B cell (primary cell): ENCODE results near the gene EFNB3. TPM values are rescaled to one million over a fixed set of nuclear protein-coding genes. Genes with fewer than 3 reads are reported as not detected.

ENCODE experiments used
- ATAC-seq: fragments of 200-7000 bp; cut with Tn5 transposase; one replicate; pipeline ENCODE4 v1.10.0; 2021; ENCODE audit warnings: low read depth, mild to moderate bottlenecking, moderate number of reproducible peaks, moderate library complexity
- CTCF ChIA-PET: fragments of 350-600 bp; sonication (Branson Sonifier 250); formaldehyde crosslinking; loops from one replicate; lab custom pipeline; 2021; ENCODE audit warnings: antibody characterized with exemption, inconsistent platforms; lab: Charles Lee
- POLR2A ChIA-PET: fragments of 350-600 bp; sonication (Branson Sonifier 250); formaldehyde crosslinking; loops from one replicate; lab custom pipeline; 2021; ENCODE audit warnings: antibody characterized with exemption; lab: Charles Lee
- DNase-seq: peaks from one replicate; pipeline ENCODE4 v3.0.0; 2013
- H2AFZ ChIP-seq: 2 replicates; pipeline ENCODE4 v1.6.1; 2012; ENCODE audit warnings: mild to moderate bottlenecking, low read depth, low read length; ENCODE audit not compliant: insufficient read depth, poor library complexity, severe bottlenecking
- H3K27ac ChIP-seq, 2 donors: 1 replicate in 1 of 2; 2 replicates in 1 of 2; pipeline ENCODE4 v1.5.1; 2012 to 2013; ENCODE audit warnings: low read length in 2 of 2, mild to moderate bottlenecking in 2 of 2, moderate library complexity in 1 of 2
- H3K27me3 ChIP-seq, 4 experiments: fragments of 200-600 bp in 1 of 4; sonication (generic) in 1 of 4; replicated peaks in 1 of 4; 1 replicate in 2 of 4; 2 replicates in 2 of 4; pipeline versions ENCODE4 v1.6.1 to v1.7.0; 2013 to 2016; ENCODE audit warnings: low read length in 3 of 4, mild to moderate bottlenecking in 2 of 4, mixed read lengths in 1 of 4, moderate library complexity in 1 of 4; ENCODE audit not compliant: insufficient read depth in 4 of 4, control insufficient read depth in 3 of 4; ENCODE audit errors: control extremely low read depth in 1 of 4
- H3K36me3 ChIP-seq, 2 experiments: replicated peaks in 1 of 2; 1 replicate in 1 of 2; 2 replicates in 1 of 2; pipeline versions ENCODE4 v1.6.1 to v1.7.1; 2013; ENCODE audit warnings: low read length in 1 of 2; ENCODE audit not compliant: insufficient read depth in 2 of 2, control insufficient read depth in 1 of 2; ENCODE audit errors: control extremely low read depth in 1 of 2, extremely low read depth in 1 of 2
- H3K4me1 ChIP-seq, 2 donors: fragments of 200-600 bp in 1 of 2; sonication (generic) in 1 of 2; 1 replicate in 1 of 2; 2 replicates in 1 of 2; pipeline versions ENCODE4 v1.5.1 to v1.6.1; 2013 to 2017; ENCODE audit warnings: low read length in 2 of 2; ENCODE audit not compliant: control insufficient read depth in 2 of 2, insufficient read depth in 2 of 2
- H3K4me2 ChIP-seq: replicated peaks from 2 replicates; pipeline ENCODE3; 2012; ENCODE audit warnings: mild to moderate bottlenecking, low read depth, low read length; ENCODE audit not compliant: poor library complexity, severe bottlenecking
- H3K4me3 ChIP-seq, 5 experiments: fragments of 200-600 bp in 1 of 5; sonication (generic) in 1 of 5; 1 replicate in 3 of 5; 2 replicates in 2 of 5; pipeline versions ENCODE4 v1.5.1 to v1.7.0; 2011 to 2016; ENCODE audit warnings: low read length in 4 of 5, mild to moderate bottlenecking in 4 of 5, low read depth in 2 of 5, control low read depth in 1 of 5, moderate library complexity in 1 of 5; ENCODE audit not compliant: insufficient read depth in 1 of 5; ENCODE audit errors: control extremely low read depth in 1 of 5, extremely low read depth in 1 of 5
- H3K79me2 ChIP-seq: fragments of 200-600 bp; sonication (generic); one replicate; pipeline ENCODE4 v1.6.0; 2016; ENCODE audit warnings: low read length; ENCODE audit not compliant: control insufficient read depth, insufficient read depth
- H3K9ac ChIP-seq: fragments of 200-600 bp; sonication (generic); 2 replicates; pipeline ENCODE4 v1.6.1; 2017; ENCODE audit warnings: mild to moderate bottlenecking, low read length, moderate library complexity
- H3K9me3 ChIP-seq, 3 donors: one replicate each; pipeline versions ENCODE4 v1.6.1 to v1.7.1; 2013; ENCODE audit warnings: low read length in 2 of 3; ENCODE audit not compliant: control insufficient read depth in 2 of 3, insufficient read depth in 1 of 3; ENCODE audit errors: control extremely low read depth in 1 of 3
- H4K20me1 ChIP-seq: 2 replicates; pipeline ENCODE4 v1.6.0; 2012; ENCODE audit warnings: mild to moderate bottlenecking, low read length; ENCODE audit not compliant: insufficient read depth, control insufficient read depth, poor library complexity, severe bottlenecking
- H3K27ac Mint-ChIP-seq: one replicate; pipeline ENCODE4 v1.8.0; 2021; ENCODE audit warnings: mixed read lengths
- H3K27me3 Mint-ChIP-seq: one replicate; pipeline ENCODE4 v1.8.0; 2021; ENCODE audit warnings: mixed read lengths
- H3K4me1 Mint-ChIP-seq: one replicate; pipeline ENCODE4 v1.8.0; 2021; ENCODE audit warnings: mixed read lengths
- H3K4me3 Mint-ChIP-seq: one replicate; pipeline ENCODE4 v1.8.0; 2021; ENCODE audit warnings: mixed read lengths
- H3K9me3 Mint-ChIP-seq: one replicate; pipeline ENCODE4 v1.8.0; 2022; ENCODE audit warnings: mixed read lengths; ENCODE audit not compliant: insufficient read depth
- CTCF ChIP-seq: fragments of 200-600 bp; IDR thresholded peaks from one replicate; pipeline ENCODE4 v1.8.0; 2022; ENCODE audit warnings: antibody characterized with exemption, mild to moderate bottlenecking
- EZH2 ChIP-seq: IDR thresholded peaks from 2 replicates; pipeline ENCODE4 v1.6.1; 2012; ENCODE audit warnings: borderline replicate concordance, low read depth, mild to moderate bottlenecking, moderate library complexity, low read length; ENCODE audit not compliant: insufficient read depth, poor library complexity, severe bottlenecking
- whole genome bisulfite sequencing: methylation state at CpG from one replicate; pipeline ENCODE4 v1.1.5; 2013; ENCODE audit warnings: missing lambda C conversion rate; ENCODE audit not compliant: insufficient coverage; 5-methylcytosine and 5-hydroxymethylcytosine counted together
- intact Hi-C: fragments of 100-400 bp; cut with micrococcal nuclease; formaldehyde crosslinking; loops from one replicate; pipeline ENCODE4 v1.10.0; 2022
- polyA plus RNA-seq: library from polyadenylated mRNA; depleted of rRNA; stranded (reverse); fragments of >200 nt; gene quantifications from 2 replicates; pipeline ENCODE4 v1.2.3, GENCODE V29; 2012
- total RNA-seq, 2 donors: library from RNA; stranded (reverse); fragments of 120-200 nt in 1 of 2; gene quantifications; 1 replicate in 1 of 2; 2 replicates in 1 of 2; pipeline versions ENCODE4 v1.2.3 to v1.2.4, GENCODE V29; 2013 to 2022

The EFNB3 gene
- total and polyA plus RNA-seq, 2 donors (not counting 1 experiment from before 2014, with no cell fraction given): not detected

- Mint-ChIP-seq H3K9me3 (no peaks in the 10 kb centered on the region), H3K27ac (no peak overlapping the region), H3K4me3 (no peak overlapping the region), H3K4me1 (peaks cover 24% of the 10 kb centered on the region), H3K27me3 (peaks cover 66% of the 10 kb centered on the region)
- Histone ChIP-seq H3K9me3 (peaks cover 0 to 3% (median 0%) of the 10 kb centered on the region in 3 donors), H3K36me3 (no peaks in the 10 kb centered on the region), H3K27me3 (peaks cover 0 to 62% (median 40%) of the 10 kb centered on the region in 4 experiments), H3K4me2 (no peak overlapping the region), H3K9ac (no peak overlapping the region), H3K79me2 (no peaks in the 10 kb centered on the region), H3K4me3 (no peak overlapping the region), H2AFZ (no peak overlapping the region), H3K27ac (no peak overlapping the region), H3K4me1 (peaks cover 20 to 26% of the 10 kb centered on the region in 2 donors), H4K20me1 (no peaks in the 10 kb centered on the region)
- TF ChIP-seq EZH2 (no peak), CTCF (no peak)
- intact Hi-C loops: no loop called here
- 73% methylated on average over 4 of the region's 4 CpGs for WGBS
- POLR2A ChIA-PET: no interaction called here
- CTCF ChIA-PET: interaction anchor here (1.6 kb wide), 1 partner anchor 24 kb away, joined by 6 read pairs; no protein-coding TSS in a partner anchor
- ATAC-seq (no peak), DNase-seq (no peak)
Measured at GRCh38 chr17:7720125-7720524, 15.1 kb downstream of the EFNB3 start.

- DNase-seq (no peak), ATAC-seq (no peak)
- intact Hi-C loops: no loop called here
- POLR2A ChIA-PET: no interaction called here
- H3K4me3 ChIP-seq: no peak overlapping the region
- H4K20me1 ChIP-seq: no peaks in the 10 kb centered on the region
- CTCF ChIA-PET: interaction anchor here (1.6 kb wide), 1 partner anchor 22 kb away, joined by 6 read pairs; no protein-coding TSS in a partner anchor
- peaks cover 58% of the 10 kb centered on the region for H3K27me3 Mint-ChIP-seq
- no peak overlapping the region for H3K27ac Mint-ChIP-seq
- no peak overlapping the region for H3K4me2 ChIP-seq
- peaks cover 15 to 17% of the 10 kb centered on the region in 2 donors for H3K4me1 ChIP-seq
- peaks cover 0 to 3% (median 0%) of the 10 kb centered on the region in 3 donors for H3K9me3 ChIP-seq
- no peak overlapping the region for H2AFZ ChIP-seq
- no peaks in the 10 kb centered on the region for H3K9me3 Mint-ChIP-seq
- WGBS: 86% methylated on average over 1 of the region's 2 CpGs
- H3K27ac ChIP-seq: no peak overlapping the region
- no peaks in the 10 kb centered on the region for H3K36me3 ChIP-seq
- H3K79me2 ChIP-seq: no peaks in the 10 kb centered on the region
- TF ChIP-seq EZH2: no peak
- no peak for TF ChIP-seq CTCF
- H3K4me3 Mint-ChIP-seq: no peak overlapping the region
- no peak overlapping the region for H3K9ac ChIP-seq
- peaks cover 0 to 47% (median 27%) of the 10 kb centered on the region in 4 experiments for H3K27me3 ChIP-seq
- peaks cover 16% of the 10 kb centered on the region for H3K4me1 Mint-ChIP-seq
Measured at GRCh38 chr17:7721612-7722011, 16.6 kb downstream of the EFNB3 start.
